PC-3 (cell line): ENCODE results near the gene KLF12. TPM values are rescaled to one million over a fixed set of nuclear protein-coding genes. Genes with fewer than 3 reads are reported as not detected.

ENCODE experiments used
- ATAC-seq: fragments of 200-7000 bp; cut with Tn5 transposase; 2 replicates; pipeline ENCODE4 v1.9.1; 2020; ENCODE audit warnings: mild to moderate bottlenecking, moderate library complexity
- BruUV-seq: library from RNA; stranded (reverse); fragments of 400-500 nt; replicated peaks from 2 replicates; lab custom pipeline; 2021; lab: Mats Ljungman, UMichigan
- CTCF ChIA-PET: fragments of 300-600 bp; sonication (Branson Sonifier 250); formaldehyde crosslinking; loops from one replicate; lab custom pipeline; 2022; ENCODE audit warnings: antibody characterized with exemption; lab: Charles Lee
- POLR2A ChIA-PET: fragments of 300-600 bp; sonication (Branson Sonifier 250); formaldehyde crosslinking; loops from one replicate; lab custom pipeline; 2022; ENCODE audit warnings: antibody characterized with exemption; ENCODE audit not compliant: unreplicated experiment; lab: Charles Lee
- DNase-seq: peaks from one replicate; pipeline ENCODE4 v3.0.0-alpha.2; 2015
- H2AFZ ChIP-seq: fragments of 300-600 bp; sonication (generic); 2 replicates; pipeline ENCODE4 v1.6.0; 2016; ENCODE audit warnings: antibody characterized with exemption, low read length
- H3F3A ChIP-seq: fragments of 300-600 bp; sonication (generic); one replicate; pipeline ENCODE4 v1.6.0; 2017; ENCODE audit warnings: antibody characterized with exemption, low read length, control low read depth, mild to moderate bottlenecking; ENCODE audit not compliant: unreplicated experiment
- H3K27ac ChIP-seq: fragments of 300-600 bp; sonication (generic); 2 replicates; pipeline ENCODE4 v1.5.1; 2016; ENCODE audit warnings: mild to moderate bottlenecking, low read length
- H3K27me3 ChIP-seq: fragments of 300-600 bp; sonication (generic); 2 replicates; pipeline ENCODE4 v1.6.1; 2016; ENCODE audit warnings: low read length, mixed read lengths
- H3K36me3 ChIP-seq: fragments of 300-600 bp; sonication (generic); 2 replicates; pipeline ENCODE4 v1.6.1; 2016; ENCODE audit warnings: low read depth, mixed run types, low read length, mixed read lengths
- H3K4me1 ChIP-seq: fragments of 300-600 bp; sonication (generic); 2 replicates; pipeline ENCODE4 v1.5.1; 2016; ENCODE audit warnings: low read length; ENCODE audit not compliant: insufficient read depth
- H3K4me2 ChIP-seq: fragments of 300-600 bp; sonication (generic); 2 replicates; pipeline ENCODE4 v1.6.0; 2016; ENCODE audit warnings: low read length
- H3K4me3 ChIP-seq: fragments of 300-600 bp; sonication (generic); 2 replicates; pipeline ENCODE4 v1.5.1; 2016; ENCODE audit warnings: mild to moderate bottlenecking, low read length, mixed read lengths
- H3K79me2 ChIP-seq: fragments of 300-600 bp; sonication (generic); 2 replicates; pipeline ENCODE4 v1.6.1; 2017; ENCODE audit warnings: low read length, mixed read lengths
- H3K9ac ChIP-seq: fragments of 300-600 bp; sonication (generic); 2 replicates; pipeline ENCODE4 v1.6.0; 2016; ENCODE audit warnings: mild to moderate bottlenecking, low read length
- H3K9me2 ChIP-seq: fragments of 300-600 bp; sonication (generic); replicated peaks from 2 replicates; pipeline ENCODE4 v1.6.1; 2016; ENCODE audit warnings: mixed run types, low read length, mixed read lengths
- H3K9me3 ChIP-seq: fragments of 300-600 bp; sonication (generic); 2 replicates; pipeline ENCODE4 v1.6.1; 2016; ENCODE audit warnings: low read length, mixed read lengths
- H4K20me1 ChIP-seq: fragments of 300-600 bp; sonication (generic); 2 replicates; pipeline ENCODE4 v1.6.1; 2016; ENCODE audit warnings: low read length, mixed read lengths
- CTCF ChIP-seq: fragments of 300-600 bp; sonication (generic); conservative IDR thresholded peaks from 2 replicates; pipeline ENCODE4 v1.5.1; 2017; ENCODE audit warnings: antibody characterized with exemption, low read depth, mild to moderate bottlenecking, low read length
- EZH2 ChIP-seq: fragments of 300-600 bp; sonication (generic); IDR thresholded peaks from one replicate; pipeline ENCODE4 v1.6.1; 2017; ENCODE audit warnings: antibody characterized with exemption, mild to moderate bottlenecking, low read length; ENCODE audit not compliant: unreplicated experiment
- EZH2phosphoT487 ChIP-seq: fragments of 300-600 bp; sonication (generic); IDR thresholded peaks from 2 replicates; pipeline ENCODE4 v1.6.1; 2018; ENCODE audit warnings: mild to moderate bottlenecking, antibody characterized with exemption, low read length, borderline replicate concordance
- intact Hi-C: fragments of 100-400 bp; cut with micrococcal nuclease; formaldehyde crosslinking; loops from 2 replicates; pipeline ENCODE4 v1.9.0; 2023
- total RNA-seq: library from RNA; depleted of rRNA; stranded (reverse); fragments of >200 nt; gene quantifications from 2 replicates; pipeline ENCODE4 v1.2.3, GENCODE V29; 2014

Gene KLF12
- total RNA-seq, 1 experiment from 2014 or later: 6.4 TPM

GRCh38 chr13:74173822-74174221, 39.6 kb upstream of the KLF12 start:
- Histone ChIP-seq H4K20me1 (no peaks in the 10 kb centered on the region), H3K27me3 (no peaks in the 10 kb centered on the region), H3K4me3 (no peak overlapping the region), H3K79me2 (no peaks in the 10 kb centered on the region), H2AFZ (no peak overlapping the region), H3K9me2 (no peaks in the 10 kb centered on the region), H3K9ac (no peak overlapping the region), H3K27ac (no peak overlapping the region), H3K4me2 (no peak overlapping the region), H3K4me1 (no peaks in the 10 kb centered on the region), H3K36me3 (no peaks in the 10 kb centered on the region), H3F3A (no peaks in the 10 kb centered on the region), H3K9me3 (no peaks in the 10 kb centered on the region)
- TF ChIP-seq CTCF: no peak
- no peak for TF ChIP-seq EZH2phosphoT487
- no peak for TF ChIP-seq EZH2
- ATAC-seq (no peak), DNase-seq (no peak)
- CTCF ChIA-PET: no interaction called here
- intact Hi-C loops: no loop called here
- POLR2A ChIA-PET: no interaction called here
- no TSS peak for BruUV-seq

- POLR2A ChIA-PET: no interaction called here
- no peaks in the 10 kb centered on the region for H3F3A ChIP-seq
- BruUV-seq: no TSS peak
- H4K20me1 ChIP-seq: no peaks in the 10 kb centered on the region
- H3K36me3 ChIP-seq: no peaks in the 10 kb centered on the region
- no peak overlapping the region for H2AFZ ChIP-seq
- H3K27ac ChIP-seq: no peak overlapping the region
- no peaks in the 10 kb centered on the region for H3K27me3 ChIP-seq
- H3K4me2 ChIP-seq: no peak overlapping the region
- H3K79me2 ChIP-seq: no peaks in the 10 kb centered on the region
- H3K9me2 ChIP-seq: no peaks in the 10 kb centered on the region
- H3K9ac ChIP-seq: no peak overlapping the region
- ATAC-seq: no peak
- intact Hi-C loops: no loop called here
- no peaks in the 10 kb centered on the region for H3K4me1 ChIP-seq
- no peak overlapping the region for H3K4me3 ChIP-seq
- H3K9me3 ChIP-seq: no peaks in the 10 kb centered on the region
- CTCF ChIA-PET: no interaction called here
- no peak for DNase-seq
- no peak for TF ChIP-seq EZH2
- TF ChIP-seq EZH2phosphoT487: no peak
- no peak for TF ChIP-seq CTCF
Observed at GRCh38 chr13:74171641-74172040, 37.4 kb upstream of the KLF12 start.

GRCh38 chr13:74169676-74170075, 35.5 kb upstream of the KLF12 start:
- ATAC-seq (no peak), DNase-seq (no peak)
- H3K36me3 ChIP-seq: no peaks in the 10 kb centered on the region
- H3K9ac ChIP-seq: no peak overlapping the region
- no peaks in the 10 kb centered on the region for H4K20me1 ChIP-seq
- no peaks in the 10 kb centered on the region for H3K9me3 ChIP-seq
- no peak overlapping the region for H3K4me3 ChIP-seq
- H3K27ac ChIP-seq: no peak overlapping the region
- intact Hi-C loops: no loop called here
- H2AFZ ChIP-seq: no peak overlapping the region
- H3K27me3 ChIP-seq: no peaks in the 10 kb centered on the region
- H3F3A ChIP-seq: no peaks in the 10 kb centered on the region
- POLR2A ChIA-PET: no interaction called here
- TF ChIP-seq CTCF (no peak), EZH2phosphoT487 (no peak), EZH2 (no peak)
- no peaks in the 10 kb centered on the region for H3K9me2 ChIP-seq
- no peaks in the 10 kb centered on the region for H3K79me2 ChIP-seq
- no peaks in the 10 kb centered on the region for H3K4me1 ChIP-seq
- CTCF ChIA-PET: no interaction called here
- no TSS peak for BruUV-seq
- no peak overlapping the region for H3K4me2 ChIP-seq
